Fibroblast of villous mesenchyme (primary cell): ENCODE measurements around the gene EPB41L4B. TPM values are rescaled to one million over a fixed set of nuclear protein-coding genes. Genes with fewer than 3 reads are reported as not detected.

Source experiments
- DNase-seq: peaks from one replicate; pipeline ENCODE4 v3.0.0-alpha.2; 2010; ENCODE audit warnings: low read depth
- H3K4me3 ChIP-seq: 2 replicates; pipeline ENCODE4 v1.5.1; 2011; ENCODE audit warnings: low read depth, mild to moderate bottlenecking, low read length
- total RNA-seq: library from RNA; depleted of rRNA; stranded (reverse); fragments of >200 nt; gene quantifications from 2 replicates; pipeline ENCODE4 v1.2.3, GENCODE V29; 2012
- TF ChIP-seq, protein P1 (sequence below): IDR thresholded peaks from 2 replicates; pipeline ENCODE4 v1.5.1; 2012; ENCODE audit warnings: low read depth, mild to moderate bottlenecking, low read length; ENCODE audit not compliant: insufficient read depth

The EPB41L4B gene
- total RNA-seq, 1 donor: under 0.01 TPM

DNA sequence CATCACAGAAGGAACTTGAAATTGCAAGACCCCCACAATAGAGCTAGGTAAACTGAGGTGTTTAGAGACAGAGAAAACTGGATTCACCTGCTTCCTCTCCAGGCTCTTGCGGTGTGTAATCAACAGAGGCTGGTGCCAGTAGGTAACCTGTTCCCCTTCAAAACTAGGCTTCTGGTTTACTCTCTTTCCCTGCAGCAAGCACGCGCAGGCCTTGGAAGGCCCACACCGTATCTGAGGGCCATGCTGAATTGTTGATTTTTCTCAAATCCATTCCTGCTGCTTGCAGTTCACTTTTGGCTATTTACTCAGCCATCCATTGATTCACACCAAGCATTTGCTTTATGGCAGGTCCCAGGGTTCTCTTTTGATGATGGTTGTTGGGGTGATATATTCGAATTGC lies 153.1 kb downstream of the EPB41L4B start:
- DNase-seq: no peak
- no peak overlapping the region for H3K4me3 ChIP-seq
- TF ChIP-seq, protein P1, sequence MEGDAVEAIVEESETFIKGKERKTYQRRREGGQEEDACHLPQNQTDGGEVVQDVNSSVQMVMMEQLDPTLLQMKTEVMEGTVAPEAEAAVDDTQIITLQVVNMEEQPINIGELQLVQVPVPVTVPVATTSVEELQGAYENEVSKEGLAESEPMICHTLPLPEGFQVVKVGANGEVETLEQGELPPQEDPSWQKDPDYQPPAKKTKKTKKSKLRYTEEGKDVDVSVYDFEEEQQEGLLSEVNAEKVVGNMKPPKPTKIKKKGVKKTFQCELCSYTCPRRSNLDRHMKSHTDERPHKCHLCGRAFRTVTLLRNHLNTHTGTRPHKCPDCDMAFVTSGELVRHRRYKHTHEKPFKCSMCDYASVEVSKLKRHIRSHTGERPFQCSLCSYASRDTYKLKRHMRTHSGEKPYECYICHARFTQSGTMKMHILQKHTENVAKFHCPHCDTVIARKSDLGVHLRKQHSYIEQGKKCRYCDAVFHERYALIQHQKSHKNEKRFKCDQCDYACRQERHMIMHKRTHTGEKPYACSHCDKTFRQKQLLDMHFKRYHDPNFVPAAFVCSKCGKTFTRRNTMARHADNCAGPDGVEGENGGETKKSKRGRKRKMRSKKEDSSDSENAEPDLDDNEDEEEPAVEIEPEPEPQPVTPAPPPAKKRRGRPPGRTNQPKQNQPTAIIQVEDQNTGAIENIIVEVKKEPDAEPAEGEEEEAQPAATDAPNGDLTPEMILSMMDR: no peak

DNA sequence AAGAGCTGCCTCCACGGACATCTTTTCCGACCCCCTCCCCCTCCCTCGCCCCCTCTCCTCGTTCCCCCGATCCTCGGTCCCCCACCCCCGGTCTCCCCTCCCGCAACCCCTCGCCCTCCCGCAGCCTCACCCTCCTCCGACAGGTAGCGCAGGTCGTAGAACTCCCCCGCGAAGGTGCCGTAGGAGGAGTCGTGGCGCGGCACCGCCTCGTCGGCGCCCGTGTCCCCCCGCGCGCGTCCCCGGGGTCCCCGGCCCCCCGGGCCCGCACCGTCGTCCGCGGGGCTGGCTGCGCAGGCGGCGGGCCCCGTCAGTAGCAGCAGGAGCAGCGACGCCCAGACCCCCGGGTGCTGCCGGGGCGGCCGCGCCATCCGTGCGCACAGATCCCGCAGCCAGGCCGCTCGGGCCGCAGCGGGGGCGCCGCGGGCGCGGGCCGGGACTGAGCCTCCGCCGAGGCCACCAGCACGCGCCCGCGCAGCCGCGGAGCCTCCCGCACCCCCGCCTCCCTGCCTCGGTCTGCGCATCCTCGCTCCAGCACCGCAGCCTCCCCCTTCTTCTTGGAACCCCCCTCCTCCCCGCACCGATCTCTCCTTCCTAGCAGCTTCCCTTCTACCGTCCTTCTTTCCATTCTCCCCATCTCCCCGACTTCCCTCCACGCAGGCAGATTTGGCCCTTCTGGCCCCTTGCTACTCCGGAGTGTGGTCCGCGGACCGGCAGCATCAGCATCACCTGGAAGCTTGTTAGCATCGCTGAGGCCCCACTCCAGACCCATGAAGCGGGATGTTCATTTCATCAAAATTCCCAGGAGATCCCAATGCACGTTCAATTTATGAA lies 153.9 kb downstream of the EPB41L4B start, which contains the start of gene FRRS1L:
TSS of gene FRRS1L (minus strand) at position 479 of the 831 bp plus-strand sequence. CDS start at position 368, 111 bp downstream.
- TF ChIP-seq, protein P1: no peak
- no peak for DNase-seq
- H3K4me3 ChIP-seq: no peak within 1 kb of the TSS

DNA sequence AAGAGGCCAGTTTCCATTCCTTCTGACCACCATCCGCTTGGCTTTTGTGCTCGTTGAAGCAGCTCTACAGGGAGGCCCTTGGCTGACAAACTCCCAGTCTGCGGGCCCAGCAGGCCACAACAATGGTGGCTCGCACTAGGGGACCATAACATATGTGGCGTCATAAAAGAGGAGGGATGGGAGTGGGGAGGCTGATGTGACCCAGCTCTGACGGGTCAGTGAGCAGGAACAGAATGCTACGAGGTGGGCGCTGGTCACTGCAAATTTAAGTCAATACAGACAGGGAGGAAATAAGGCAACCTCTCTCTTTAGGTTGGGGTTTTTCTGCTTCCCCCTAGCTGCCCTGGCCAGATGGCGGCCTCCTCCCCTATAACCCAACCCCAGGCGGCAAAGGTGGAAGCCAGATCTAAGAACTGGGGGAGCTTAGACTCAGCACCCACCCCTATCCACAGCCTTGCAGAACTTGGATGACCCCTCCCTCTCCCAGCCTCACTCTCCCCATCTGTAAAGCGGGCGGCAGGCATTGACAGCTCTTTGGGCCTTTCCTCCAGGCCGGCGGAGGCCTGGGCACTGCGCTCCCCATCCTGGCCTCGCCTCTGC lies 154.6 kb downstream of the EPB41L4B start:
- no peak for DNase-seq
- TF ChIP-seq, protein P1: no peak
- H3K4me3 ChIP-seq: no peak overlapping the region

DNA sequence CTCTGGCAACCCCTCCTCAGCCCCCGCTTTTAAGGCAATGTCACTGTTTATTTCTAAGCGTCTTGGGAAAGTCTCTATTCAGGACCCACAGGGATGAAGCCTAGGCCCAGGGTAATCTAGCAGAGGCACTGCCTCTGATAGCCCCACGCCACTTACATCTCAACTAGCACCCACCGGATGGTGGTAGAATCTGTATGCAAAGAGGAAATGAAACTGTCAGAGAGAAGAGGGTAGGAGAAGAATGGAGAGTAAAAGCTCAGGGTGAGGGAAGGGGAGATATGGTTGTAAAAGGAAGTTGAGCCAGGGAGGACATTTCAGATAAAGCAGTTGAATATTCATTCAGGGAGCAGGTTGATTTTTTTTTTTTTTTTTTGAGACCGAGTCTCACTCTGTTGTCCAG lies 156.8 kb downstream of the EPB41L4B start:
- TF ChIP-seq, protein P1: no peak
- H3K4me3 ChIP-seq: no peak overlapping the region
- DNase-seq: no peak

DNA sequence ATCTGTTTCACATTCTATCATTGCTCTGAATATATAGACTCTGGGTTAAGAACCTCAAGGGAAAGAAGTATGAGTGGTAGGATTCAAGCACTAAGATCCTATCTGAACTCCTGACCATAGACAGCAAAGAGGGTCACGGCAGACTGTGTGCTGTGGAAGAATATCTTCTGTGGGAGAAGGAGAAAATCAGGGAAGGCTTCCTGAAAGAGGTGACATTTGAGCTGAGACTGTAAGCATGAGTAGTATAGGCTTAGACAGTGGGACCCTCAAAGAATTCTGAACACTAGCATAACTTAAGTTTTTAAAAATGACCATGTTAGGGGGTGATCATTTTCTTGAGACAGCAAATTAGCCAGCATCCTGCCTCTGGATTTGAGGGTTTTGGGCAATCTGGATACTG lies 157.7 kb downstream of the EPB41L4B start:
- H3K4me3 ChIP-seq: no peak overlapping the region
- TF ChIP-seq, protein P1: no peak
- DNase-seq: no peak

DNA sequence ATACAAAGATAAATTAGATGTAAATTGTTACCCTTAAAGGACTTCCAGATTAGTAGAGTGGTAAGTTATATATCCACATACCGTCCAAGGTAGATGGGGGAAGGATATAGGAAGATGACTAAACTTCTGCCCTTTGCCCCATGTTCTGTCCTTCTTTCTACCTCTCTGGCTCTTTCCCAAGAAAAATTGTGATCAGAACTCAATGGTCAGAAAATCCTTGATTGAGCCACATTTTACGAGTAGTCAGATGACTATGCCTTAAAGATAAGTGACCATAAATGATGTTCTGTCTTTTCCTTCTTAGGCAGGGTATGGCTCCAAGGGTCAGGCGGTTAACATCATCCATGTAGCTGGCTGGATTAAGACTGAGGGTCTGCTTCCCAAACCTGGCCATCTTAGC lies 158.2 kb downstream of the EPB41L4B start:
- TF ChIP-seq, protein P1: no peak
- H3K4me3 ChIP-seq: no peak overlapping the region
- no peak for DNase-seq
